Stomach smooth muscle (tissue), 2 donors: ENCODE data around the gene TMEM81.

Source experiments
- H3K27ac ChIP-seq: one replicate; pipeline ENCODE4 v1.7.0; 2013; ENCODE audit warnings: mild to moderate bottlenecking, low read length, inconsistent platforms
- H3K27me3 ChIP-seq, 2 donors: one replicate each; pipeline ENCODE4 v1.7.0; 2013; ENCODE audit warnings: low read length in 2 of 2; ENCODE audit not compliant: insufficient read depth in 2 of 2, control insufficient read depth in 1 of 2
- H3K36me3 ChIP-seq, 2 donors: one replicate each; pipeline ENCODE4 v1.7.0; 2013; ENCODE audit warnings: low read length in 2 of 2; ENCODE audit not compliant: control insufficient read depth in 2 of 2, insufficient read depth in 2 of 2
- H3K4me1 ChIP-seq: one replicate; pipeline ENCODE4 v1.7.0; 2013; ENCODE audit warnings: low read length; ENCODE audit not compliant: control insufficient read depth, insufficient read depth
- H3K4me3 ChIP-seq, 2 donors: one replicate each; pipeline ENCODE4 v1.7.0; 2013; ENCODE audit warnings: low read length in 2 of 2
- H3K9ac ChIP-seq, 2 donors: one replicate each; pipeline ENCODE4 v1.7.0; 2013; ENCODE audit warnings: low read length in 2 of 2, mild to moderate bottlenecking in 1 of 2
- H3K9me3 ChIP-seq, 2 donors: one replicate each; pipeline ENCODE4 v1.7.0; 2013; ENCODE audit warnings: low read length in 2 of 2; ENCODE audit not compliant: control insufficient read depth in 2 of 2
- donor health status: healthy.
- donor health status: Pancreatic carcinoma.

The TMEM81 gene

DNA sequence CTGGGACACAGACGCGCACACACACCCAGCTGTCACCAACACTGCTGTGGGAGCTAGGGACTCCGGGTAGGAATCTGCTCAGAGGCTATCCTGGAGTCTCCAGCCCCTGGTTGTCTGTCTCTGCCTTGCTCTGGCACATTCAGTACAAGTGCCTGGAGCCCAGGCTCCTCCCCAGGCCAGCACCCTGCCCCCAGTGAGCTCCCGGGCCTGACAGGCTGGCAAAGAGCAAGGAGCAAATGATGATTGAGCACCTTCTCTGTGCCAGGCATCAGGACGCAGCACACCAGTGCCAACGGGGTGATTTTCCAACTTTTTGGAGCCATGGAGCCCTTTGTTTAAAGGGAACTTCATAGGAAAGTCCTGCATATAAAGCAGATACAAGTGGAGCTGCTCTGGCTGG is 34.8 kb downstream of the TMEM81 start:
- Histone ChIP-seq H3K27me3 (peaks cover 18 to 25% of the 10 kb centered on the region in 2 donors), H3K9ac (no peak overlapping the region), H3K9me3 (no peaks in the 10 kb centered on the region), H3K4me1 (peaks cover 2% of the 10 kb centered on the region), H3K4me3 (no peak overlapping the region), H3K36me3 (no peaks in the 10 kb centered on the region), H3K27ac (no peak overlapping the region)

DNA sequence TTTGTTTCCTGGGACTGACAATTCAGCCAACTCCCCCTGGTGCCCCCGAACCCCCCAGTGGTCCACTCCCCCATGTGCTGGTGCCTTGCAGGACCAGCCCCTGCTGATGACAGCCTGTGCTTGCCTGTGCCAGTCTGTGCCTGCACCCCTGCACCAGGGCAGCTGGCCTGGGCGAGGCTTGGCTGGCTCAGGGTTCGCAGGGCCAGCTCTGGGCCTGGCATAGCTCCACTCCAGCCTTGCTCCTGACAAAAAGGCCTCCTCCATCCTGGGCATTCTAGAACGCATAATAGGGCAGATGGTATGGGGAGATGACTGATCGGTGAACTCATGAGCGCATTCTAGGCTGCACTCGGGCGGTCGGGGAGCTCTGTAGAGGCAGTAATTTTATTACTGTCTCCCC is 35.9 kb downstream of the TMEM81 start:
- no peaks in the 10 kb centered on the region for H3K9me3 ChIP-seq
- H3K4me3 ChIP-seq: no peak overlapping the region
- no peak overlapping the region for H3K9ac ChIP-seq
- no peak overlapping the region for H3K27ac ChIP-seq
- no peaks in the 10 kb centered on the region for H3K36me3 ChIP-seq
- peaks cover 26 to 27% of the 10 kb centered on the region in 2 donors for H3K27me3 ChIP-seq
- H3K4me1 ChIP-seq: peaks cover 3% of the 10 kb centered on the region

- no peaks in the 10 kb centered on the region for H3K9me3 ChIP-seq
- H3K4me1 ChIP-seq: peaks cover 7% of the 10 kb centered on the region
- H3K27me3 ChIP-seq: peaks cover 26 to 27% of the 10 kb centered on the region in 2 donors
- no peaks in the 10 kb centered on the region for H3K36me3 ChIP-seq
- H3K27ac ChIP-seq: no peak overlapping the region
- H3K9ac ChIP-seq: no peak overlapping the region
- no peak overlapping the region for H3K4me3 ChIP-seq
Measured at GRCh38 chr1:205047764-205048231, 36.5 kb downstream of the TMEM81 start.

GRCh38 chr1:205046870-205047269 is 37.4 kb downstream of the TMEM81 start:
- Histone ChIP-seq H3K27ac (no peak overlapping the region), H3K36me3 (no peaks in the 10 kb centered on the region), H3K4me3 (no peak overlapping the region), H3K4me1 (peaks cover 7% of the 10 kb centered on the region), H3K9ac (no peak overlapping the region), H3K9me3 (no peaks in the 10 kb centered on the region), H3K27me3 (peaks cover 30 to 32% of the 10 kb centered on the region in 2 donors)

DNA sequence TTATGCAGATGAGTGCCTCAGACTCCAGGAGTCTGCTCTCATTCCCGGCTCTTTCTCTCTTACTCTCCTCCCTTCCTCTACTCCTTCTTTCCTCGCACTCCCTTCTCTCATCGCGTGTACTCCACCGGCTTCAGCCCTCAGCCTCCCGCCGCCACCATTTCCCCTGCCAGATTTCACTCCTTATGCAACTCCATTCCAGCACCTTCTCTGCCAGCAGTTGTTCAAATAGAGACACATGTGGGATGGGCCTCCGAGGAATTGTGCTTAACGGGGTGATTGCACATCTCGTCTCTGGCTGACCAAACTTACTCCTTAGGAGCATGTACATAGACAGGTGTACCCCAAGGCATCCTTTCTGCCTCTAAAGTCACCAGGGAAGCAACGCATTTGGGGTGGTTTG is 39.1 kb downstream of the TMEM81 start:
- Histone ChIP-seq H3K9ac (no peak overlapping the region), H3K4me3 (no peak overlapping the region), H3K27ac (no peak overlapping the region), H3K9me3 (no peaks in the 10 kb centered on the region), H3K36me3 (no peaks in the 10 kb centered on the region), H3K27me3 (peaks cover 34 to 35% of the 10 kb centered on the region in 2 donors), H3K4me1 (peaks cover 7% of the 10 kb centered on the region)

GRCh38 chr1:205044741-205045140 is 39.5 kb downstream of the TMEM81 start:
- Histone ChIP-seq H3K27me3 (peaks cover 34 to 35% of the 10 kb centered on the region in 2 donors), H3K9me3 (no peaks in the 10 kb centered on the region), H3K36me3 (no peaks in the 10 kb centered on the region), H3K4me1 (peaks cover 7% of the 10 kb centered on the region), H3K4me3 (no peak overlapping the region), H3K9ac (no peak overlapping the region), H3K27ac (no peak overlapping the region)

DNA sequence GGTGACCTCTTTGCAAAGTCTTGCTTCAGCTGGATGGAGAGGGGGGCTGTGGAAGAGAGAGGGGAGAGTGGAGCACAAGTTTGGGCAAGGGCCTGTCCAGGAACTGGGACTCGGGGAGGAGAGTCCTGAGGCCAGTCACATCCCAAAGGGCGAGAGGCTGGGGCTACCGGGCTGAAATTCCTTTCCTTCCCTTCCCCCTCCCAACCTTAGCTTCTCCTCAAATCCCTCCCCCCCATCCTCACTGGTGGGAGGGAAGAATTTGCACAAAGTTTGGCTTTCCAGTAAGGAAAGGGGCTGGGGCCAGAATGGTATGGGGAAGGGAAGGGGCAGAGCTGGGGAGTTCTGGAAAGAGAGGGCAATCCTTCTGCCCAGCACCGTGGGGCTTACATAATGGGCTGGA is 40.4 kb downstream of the TMEM81 start:
- Histone ChIP-seq H3K27ac (no peak overlapping the region), H3K36me3 (no peaks in the 10 kb centered on the region), H3K9ac (no peak overlapping the region), H3K9me3 (no peaks in the 10 kb centered on the region), H3K4me1 (peaks cover 7% of the 10 kb centered on the region), H3K4me3 (no peak overlapping the region), H3K27me3 (peaks cover 34 to 35% of the 10 kb centered on the region in 2 donors)

GRCh38 chr1:205042911-205043806 is 41.1 kb downstream of the TMEM81 start, which contains the start of gene CNTN2:
Gene CNTN2 (plus strand): TSS chr1:205043212. CDS start chr1:205053186, 9,974 bp downstream.
- H3K9me3 ChIP-seq: no peaks in the 10 kb centered on the region
- H3K4me3 ChIP-seq: no peak within 1 kb of the TSS
- H3K27me3 ChIP-seq: peaks cover 33 to 34% of the 10 kb centered on the region in 2 donors
- no peak within 1 kb of the TSS for H3K27ac ChIP-seq
- H3K4me1 ChIP-seq: peaks cover 7% of the 10 kb centered on the region
- no peaks in the 10 kb centered on the region for H3K36me3 ChIP-seq
- H3K9ac ChIP-seq: no peak within 1 kb of the TSS

DNA sequence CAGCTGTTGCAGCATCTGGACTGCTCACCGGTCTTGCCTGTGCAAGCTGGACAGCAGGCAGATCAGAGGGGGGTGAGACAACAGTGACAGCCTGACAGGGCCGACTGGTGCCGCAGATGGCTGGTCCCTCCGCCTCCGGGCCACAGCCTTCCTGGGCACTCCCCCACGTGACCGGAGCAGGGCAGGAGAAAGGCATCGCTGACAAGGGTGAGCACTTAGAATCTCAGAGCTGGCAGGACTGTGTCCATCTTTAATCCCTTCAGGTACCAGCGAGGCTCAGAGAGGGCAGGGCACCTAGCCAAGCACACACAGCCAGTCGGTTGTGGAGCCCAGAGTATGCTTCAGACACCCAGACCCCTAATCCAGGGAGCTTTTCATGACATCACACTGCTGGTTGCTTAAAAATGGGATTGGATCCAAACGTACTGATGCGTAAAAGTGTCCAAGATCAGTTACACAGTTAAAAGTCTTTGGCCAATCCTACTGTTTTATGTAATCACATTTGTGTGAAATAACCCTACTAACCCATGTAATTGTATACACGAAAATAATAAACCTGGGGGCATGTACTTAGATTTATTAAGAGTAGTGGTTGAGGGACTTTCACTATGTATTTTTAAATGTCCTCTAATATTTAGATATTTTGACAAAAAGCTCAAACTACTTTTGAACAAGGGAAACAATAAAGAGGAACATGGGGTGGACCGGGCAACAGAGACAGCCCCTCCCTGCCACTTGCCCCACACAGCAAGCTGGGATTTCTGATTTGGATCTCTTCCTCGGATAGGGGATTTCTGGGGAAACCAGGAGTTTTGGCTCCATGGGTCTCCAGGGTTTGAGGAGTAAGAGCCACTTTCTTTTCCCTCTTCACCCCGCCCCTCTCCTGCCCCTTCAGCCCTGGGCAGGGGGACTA is 42.0 kb downstream of the TMEM81 start:
- Histone ChIP-seq H3K4me1 (peaks cover 7% of the 10 kb centered on the region), H3K27ac (no peak overlapping the region), H3K9me3 (no peaks in the 10 kb centered on the region), H3K36me3 (no peaks in the 10 kb centered on the region), H3K9ac (no peak overlapping the region), H3K4me3 (no peak overlapping the region), H3K27me3 (peaks cover 29% of the 10 kb centered on the region in 2 donors)

GRCh38 chr1:205041001-205041715 is 43.1 kb downstream of the TMEM81 start:
- Histone ChIP-seq H3K27me3 (peaks cover 24 to 25% of the 10 kb centered on the region in 2 donors), H3K4me3 (no peak overlapping the region), H3K9me3 (no peaks in the 10 kb centered on the region), H3K27ac (no peak overlapping the region), H3K36me3 (no peaks in the 10 kb centered on the region), H3K4me1 (peaks cover 7% of the 10 kb centered on the region), H3K9ac (no peak overlapping the region)
